Adipose tissue (tissue), 3 donors: ENCODE data around the gene GLT8D2. TPM values are rescaled to one million over a fixed set of nuclear protein-coding genes. Genes with fewer than 3 reads are reported as not detected.
"Not testable (repeated sequence)": the region's sequence is repeated elsewhere in the genome, so short reads cannot be mapped to it uniquely, and the experiment has no call there.

Experiments
- H3K27ac ChIP-seq: one replicate; pipeline ENCODE4 v1.5.1; 2013; ENCODE audit warnings: low read depth, low read length
- WGBS, 3 donors: extraction: QIAGEN DNeasy Blood & Tissue Kit; methylation state at CpG; one replicate each; pipeline ENCODE4 v1.1.7; 2013; 5-methylcytosine and 5-hydroxymethylcytosine counted together
- polyA plus RNA-seq, 3 donors: library from polyadenylated mRNA; stranded (reverse); fragments of 200-250 nt; gene quantifications; one replicate each; pipeline ENCODE4 v1.2.3, GENCODE V29; 2013
- donor health status: healthy with polysubstance abuse.
- donor health status: Bipolar disorder and iron deficiency.
- donor health status: healthy.

Gene GLT8D2
- polyA plus RNA-seq, 3 donors = 1.0 to 29.4 (median 7.1) TPM

DNA sequence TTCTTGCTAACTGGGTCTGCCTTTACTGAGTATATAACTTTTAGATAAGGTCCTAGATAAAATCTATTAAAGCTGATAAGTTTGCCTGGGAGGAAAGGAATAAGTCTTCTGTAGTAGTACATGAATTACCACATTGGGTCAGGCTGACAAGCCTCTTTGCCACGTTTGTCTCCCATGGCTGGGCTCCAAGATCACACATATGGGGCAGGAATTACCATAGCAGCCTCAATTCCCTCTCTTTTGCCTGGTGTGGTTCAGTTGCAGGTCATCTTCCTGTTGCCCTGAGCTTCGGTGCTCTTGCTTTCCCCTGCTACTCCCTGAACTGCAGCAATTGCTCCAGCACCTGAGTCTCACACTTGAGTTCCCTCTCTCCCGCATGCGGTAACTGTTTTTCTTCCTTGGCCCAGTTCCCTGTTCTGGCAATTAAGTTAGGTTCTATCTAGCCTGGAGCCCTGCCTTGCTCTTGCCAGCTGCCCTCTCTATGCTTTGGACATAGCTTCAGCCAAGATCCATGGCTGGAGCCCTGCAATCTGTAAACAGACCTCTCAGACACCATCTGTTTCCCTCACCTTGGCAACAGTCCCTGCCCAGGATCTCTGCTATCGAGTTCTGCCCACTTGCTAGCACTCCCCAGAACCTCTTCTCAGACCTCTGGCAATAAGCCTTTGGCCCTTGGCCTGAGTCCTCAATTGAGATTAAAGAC lies 5.8 kb upstream of the GLT8D2 start:
- 16 to 35% (median 26%) methylated on average over 5 of the region's 5 CpGs for WGBS, 3 donors
- no peak overlapping the region for H3K27ac ChIP-seq

DNA sequence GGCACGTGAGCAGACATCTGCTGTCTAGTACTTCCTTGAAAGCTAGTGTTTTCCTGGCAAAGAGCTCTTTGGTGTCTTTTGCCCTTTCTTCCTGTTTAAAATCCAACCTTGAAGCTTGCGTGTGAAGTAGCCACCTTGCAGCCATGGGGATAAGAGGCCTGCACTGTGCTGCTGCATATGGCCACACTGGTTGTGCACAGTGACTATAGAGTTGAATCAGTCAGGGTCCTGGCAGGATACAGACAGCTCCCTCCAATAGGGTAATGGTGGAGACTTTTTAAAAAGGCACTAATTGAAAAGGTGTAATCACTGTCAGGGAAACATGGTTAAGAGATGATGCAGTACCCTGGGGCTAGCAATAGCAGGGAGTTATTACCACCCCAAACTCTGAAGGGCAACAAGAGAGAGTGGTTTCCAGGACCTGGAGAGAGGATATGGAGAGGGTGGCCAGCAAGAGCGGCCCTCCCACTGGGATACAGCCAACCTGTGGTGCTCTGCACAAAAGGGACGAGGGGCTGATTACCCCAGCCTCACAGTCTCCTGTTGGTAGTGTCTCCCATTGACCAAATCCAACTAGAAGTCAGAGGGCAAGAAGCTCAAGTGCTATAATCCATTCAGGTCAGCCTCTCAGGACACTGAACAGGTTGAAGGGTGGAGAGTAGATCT lies 4.8 kb upstream of the GLT8D2 start:
- H3K27ac ChIP-seq = no peak overlapping the region
- WGBS, 3 donors = 67 to 89% (median 87%) methylated on average over 4 of the region's 4 CpGs

DNA sequence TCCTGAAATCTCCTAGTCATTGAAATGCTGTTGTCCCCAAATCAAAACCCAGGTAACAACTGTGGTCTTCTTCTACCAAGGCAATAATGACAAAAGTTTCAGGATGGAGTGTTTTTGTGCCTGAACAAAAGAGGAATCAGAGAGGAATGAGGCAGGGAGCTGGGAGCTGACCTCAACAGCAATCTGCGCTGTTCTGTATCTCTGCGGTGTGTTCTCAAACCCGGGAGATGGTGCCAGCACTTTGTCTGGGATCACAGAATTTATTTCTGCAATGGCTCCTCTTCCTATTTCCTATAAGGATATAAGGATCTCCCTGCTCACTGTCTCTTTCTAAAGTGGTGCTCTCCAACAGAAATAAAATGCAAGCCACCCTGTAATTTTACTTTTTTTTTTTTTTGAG lies 449 bp upstream of the GLT8D2 start:
- H3K27ac ChIP-seq = no peak overlapping the region
- 28 to 43% (median 39%) methylated on average over 3 of the region's 3 CpGs for WGBS, 3 donors

DNA sequence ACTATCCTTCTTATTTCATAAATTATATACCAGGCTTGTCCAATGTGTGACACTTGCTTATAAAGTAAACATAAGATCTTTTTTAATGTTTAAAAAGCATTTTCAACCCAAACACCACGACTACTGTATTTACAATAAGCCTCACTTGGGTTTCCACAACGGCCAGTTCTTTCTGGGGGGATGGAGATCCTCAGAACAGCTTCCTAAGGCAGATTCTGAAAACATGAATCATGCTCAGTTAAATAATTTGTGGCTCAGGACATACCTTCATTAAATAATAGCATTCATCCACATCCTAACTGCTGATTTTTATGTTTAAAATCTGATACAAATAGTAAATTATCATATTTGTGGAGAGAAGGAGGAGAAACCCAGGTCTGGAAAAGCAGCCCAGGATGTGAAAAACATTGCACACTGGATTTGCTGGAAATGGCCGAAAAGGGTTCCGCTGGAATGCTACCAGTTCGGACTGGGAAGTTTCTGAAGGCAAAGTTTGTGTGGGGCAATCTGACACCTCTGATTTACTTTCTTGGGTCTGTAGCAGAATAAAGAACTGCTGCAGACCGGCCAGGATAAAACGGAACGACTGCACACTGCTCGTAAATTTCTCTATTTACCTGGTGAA lies 597 bp downstream of the GLT8D2 start:
- WGBS, 3 donors = 20 to 33% (median 21%) methylated on average over 9 of the region's 9 CpGs
- no peak overlapping the region for H3K27ac ChIP-seq

DNA sequence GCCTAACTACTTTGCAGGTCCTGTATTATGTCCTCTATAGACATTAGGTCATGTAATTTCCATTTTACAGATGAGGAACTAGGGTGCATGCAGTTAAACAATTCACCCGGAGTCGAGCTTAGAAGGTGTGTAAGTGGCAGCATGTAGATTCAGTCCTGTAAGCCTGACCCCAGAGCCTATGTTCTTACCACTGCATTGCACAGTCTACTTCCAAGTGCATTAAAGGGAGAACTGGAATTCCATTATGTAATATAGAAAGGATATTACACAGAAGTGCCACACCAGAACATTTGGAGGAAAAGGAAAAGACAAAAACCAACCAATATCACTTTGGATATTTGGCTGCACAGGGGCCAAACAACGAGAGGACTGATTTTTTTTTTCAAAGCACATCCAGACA lies 1.2 kb downstream of the GLT8D2 start:
- 63 to 84% (median 71%) methylated on average over 3 of the region's 3 CpGs for WGBS, 3 donors
- no peak overlapping the region for H3K27ac ChIP-seq

DNA sequence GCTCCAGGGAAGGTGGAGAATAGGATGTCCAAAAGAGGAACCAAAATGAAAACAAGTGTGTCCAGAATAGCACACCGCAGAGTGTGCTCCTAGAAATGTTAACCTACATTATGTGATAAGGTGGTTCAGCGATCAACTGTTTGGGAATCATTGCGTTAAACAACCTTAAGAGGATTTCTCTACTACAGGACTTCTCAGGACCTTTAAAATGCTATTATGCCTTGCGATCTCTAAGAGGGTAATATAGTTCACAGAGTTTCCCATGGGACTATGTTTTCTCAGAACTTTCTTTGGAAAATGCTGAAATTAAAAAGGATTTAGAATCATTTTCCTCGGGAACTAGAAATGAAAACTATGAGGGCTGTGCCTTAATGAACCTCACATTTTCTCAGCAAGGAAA lies 1.8 kb downstream of the GLT8D2 start:
- no peak overlapping the region for H3K27ac ChIP-seq
- whole genome bisulfite sequencing, 3 donors = 74 to 81% (median 80%) methylated on average over 5 of the region's 5 CpGs

DNA sequence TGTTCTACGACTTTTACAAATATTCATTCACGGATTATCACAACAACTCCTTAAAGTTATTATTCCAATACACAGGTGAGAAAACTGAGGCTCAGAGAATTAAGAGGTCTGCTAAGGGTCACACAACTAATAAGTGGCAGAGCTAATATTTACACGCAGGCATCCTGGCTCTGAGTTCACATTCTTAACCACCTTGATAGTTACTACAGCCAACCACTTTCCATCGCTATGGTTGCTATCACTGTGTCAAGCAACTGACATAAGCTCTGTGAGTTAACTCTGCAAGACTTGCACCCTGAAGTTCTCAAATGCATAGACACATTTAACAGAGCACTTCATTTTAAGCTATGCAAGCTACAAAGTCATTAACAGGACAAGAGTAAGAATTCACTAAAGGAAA lies 3.7 kb downstream of the GLT8D2 start:
- WGBS, 3 donors = 80 to 94% (median 89%) methylated on average over 4 of the region's 4 CpGs
- no peak overlapping the region for H3K27ac ChIP-seq

DNA sequence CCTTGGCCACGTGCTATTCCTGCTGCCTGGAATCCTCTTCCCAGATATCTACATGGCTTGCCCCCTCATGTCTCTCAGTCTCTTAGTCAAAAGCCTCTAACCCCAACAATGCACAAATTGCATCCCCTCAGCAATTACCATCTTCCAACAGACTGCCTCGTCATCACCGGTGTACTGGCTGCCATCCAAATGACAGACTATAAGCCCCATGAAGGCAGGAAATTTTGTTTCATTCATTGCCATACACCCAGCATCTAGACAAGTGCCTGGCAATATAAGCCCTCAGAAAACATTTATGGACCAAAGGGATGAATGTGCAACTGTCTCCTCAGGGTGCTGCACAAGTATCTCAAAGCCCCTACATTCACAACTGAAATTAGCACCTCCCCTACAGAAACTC lies 5.8 kb downstream of the GLT8D2 start:
- WGBS, 3 donors = 89 to 95% (median 91%) methylated on average over 3 of the region's 3 CpGs

DNA sequence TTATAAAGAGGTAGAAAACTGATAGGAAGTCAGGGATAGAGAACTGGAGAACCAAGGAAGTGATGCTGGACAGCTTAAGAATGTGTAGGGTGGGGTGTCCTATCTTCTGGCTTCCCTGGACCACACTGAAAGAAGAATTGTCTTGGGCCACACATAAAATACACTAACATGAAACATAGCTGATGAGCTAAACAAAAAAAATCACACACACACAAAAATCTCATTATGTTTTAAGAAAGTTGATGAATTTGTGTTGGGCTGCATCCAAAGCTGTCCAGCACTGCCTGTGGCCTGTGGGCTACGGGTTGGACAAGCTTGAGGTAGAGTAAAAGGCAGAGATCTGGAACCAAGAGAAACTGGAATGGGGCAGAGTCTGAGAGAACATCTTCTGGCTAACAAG lies 7.4 kb downstream of the GLT8D2 start:
- WGBS, 3 donors = 86 to 96% (median 92%) methylated on average over 1 of the region's 1 CpG
- H3K27ac ChIP-seq = no peak overlapping the region

More for the DNA sequence above, 5.8 kb downstream of the GLT8D2 start:
- no peak overlapping the region for H3K27ac ChIP-seq

DNA sequence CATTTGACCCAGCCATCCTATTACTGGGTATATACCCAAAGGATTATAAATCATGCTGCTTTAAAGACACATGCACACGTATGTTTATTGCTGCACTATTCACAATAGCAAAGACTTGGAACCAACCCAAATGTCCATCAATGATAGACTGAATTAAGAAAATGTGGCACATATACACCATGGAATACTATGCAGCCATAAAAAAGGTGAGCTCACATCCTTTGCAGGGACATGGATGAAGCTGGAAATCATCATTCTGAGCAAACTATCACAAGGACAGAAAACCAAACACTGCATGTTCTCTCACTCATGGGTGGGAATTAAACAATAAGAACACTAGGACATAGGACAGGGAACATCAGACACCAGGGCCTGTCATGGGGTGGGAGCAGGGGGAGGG lies 10.2 kb downstream of the GLT8D2 start:
- not testable (repeated sequence) for H3K27ac ChIP-seq
- WGBS, 3 donors = 85 to 100% (median 89%) methylated on average over 1 of the region's 1 CpG

DNA sequence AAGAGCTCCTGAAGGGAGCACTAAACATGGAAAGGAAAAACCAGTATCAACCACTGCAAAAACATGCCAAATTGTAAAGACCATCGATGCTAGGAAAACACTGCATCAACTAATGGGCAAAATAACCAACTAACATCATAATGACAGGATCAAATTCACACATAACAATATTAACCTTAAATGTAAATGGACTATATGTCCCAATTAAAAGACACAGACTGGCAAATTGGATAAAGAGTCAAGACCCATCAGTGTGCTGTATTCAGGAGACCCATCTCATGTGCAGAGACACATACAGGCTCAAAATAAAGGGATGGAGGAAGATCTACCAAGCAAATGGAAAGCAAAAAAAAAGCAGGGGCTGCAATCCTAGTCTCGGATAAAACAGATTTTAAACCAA lies 13.8 kb downstream of the GLT8D2 start:
- not testable (repeated sequence) for H3K27ac ChIP-seq
- 85 to 98% (median 92%) methylated on average over 2 of the region's 2 CpGs for WGBS, 3 donors

DNA sequence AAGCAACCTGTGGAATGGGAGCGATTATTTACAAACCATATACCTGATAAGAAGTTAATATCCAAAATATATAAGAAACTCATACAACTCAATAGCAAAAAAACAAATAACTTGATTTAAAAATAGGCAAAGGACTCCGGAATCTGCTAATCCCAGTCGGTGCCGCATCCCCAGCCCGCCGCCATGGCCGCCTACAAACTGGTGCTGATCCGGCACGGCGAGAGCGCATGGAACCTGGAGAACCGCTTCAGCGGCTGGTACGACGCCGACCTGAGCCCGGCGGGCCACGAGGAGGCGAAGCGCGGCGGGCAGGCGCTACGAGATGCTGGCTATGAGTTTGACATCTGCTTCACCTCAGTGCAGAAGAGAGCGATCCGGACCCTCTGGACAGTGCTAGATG lies 19.4 kb downstream of the GLT8D2 start:
- 92 to 97% (median 94%) methylated on average over 8 to 10 of the region's 27 CpGs for WGBS, 3 donors
- H3K27ac ChIP-seq = not testable (repeated sequence)

DNA sequence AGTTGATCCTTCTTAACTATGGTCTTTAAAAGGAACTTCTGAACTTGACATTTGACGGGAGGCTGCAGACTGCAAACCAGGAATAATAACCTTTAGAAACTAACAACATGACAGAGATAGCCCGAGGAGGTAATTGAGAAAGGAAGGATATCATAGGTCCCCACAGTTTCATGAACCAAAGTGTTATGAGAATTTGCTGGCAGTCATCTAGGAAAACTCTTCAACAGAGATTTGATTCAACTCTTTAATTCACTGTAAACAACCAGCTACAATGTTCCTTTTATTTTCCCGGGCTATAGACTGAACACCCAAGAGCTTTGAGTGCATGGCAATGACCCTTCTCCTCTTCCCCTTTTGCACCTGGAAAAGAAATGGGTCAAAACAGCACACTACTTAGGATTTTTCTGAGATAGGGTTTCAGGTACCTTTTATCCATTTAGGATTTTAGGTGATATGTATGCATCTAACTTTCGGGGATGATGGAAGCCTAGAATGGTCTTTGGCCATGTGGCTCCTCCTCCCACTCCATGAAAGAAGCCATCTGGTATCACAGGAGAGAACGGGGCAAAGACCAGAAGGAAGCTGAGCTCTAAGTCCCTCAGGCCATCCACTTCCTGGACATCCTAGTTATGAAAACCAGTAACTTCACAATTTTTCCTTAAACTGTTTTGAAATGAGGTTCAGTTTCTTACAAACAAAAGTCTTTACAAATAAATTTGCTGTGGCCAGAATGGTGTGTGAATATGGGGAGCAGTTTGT lies 23.0 kb downstream of the GLT8D2 start:
- H3K27ac ChIP-seq = no peak overlapping the region
- WGBS, 3 donors = 56 to 66% (median 61%) methylated on average over 5 of the region's 5 CpGs

DNA sequence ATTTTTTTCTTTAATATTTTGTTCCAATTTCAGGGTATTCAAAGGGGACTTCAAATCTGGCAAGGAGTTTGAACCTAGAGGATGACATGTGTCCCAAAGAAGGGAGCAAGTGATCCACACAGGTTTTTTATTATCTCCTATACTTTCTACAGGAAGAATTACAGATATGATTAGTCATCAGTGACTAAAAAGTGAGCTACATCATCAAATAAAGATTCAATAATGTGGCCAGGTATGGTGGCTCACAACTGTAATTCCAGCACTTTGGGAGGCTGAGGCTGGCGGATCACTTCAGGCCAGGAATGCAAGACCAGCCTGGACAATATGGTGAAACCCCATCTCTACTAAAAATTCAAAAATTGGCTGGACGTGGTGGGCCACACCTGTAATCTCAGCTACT lies 24.2 kb downstream of the GLT8D2 start:
- WGBS, 3 donors = 93 to 96% (median 95%) methylated on average over 2 of the region's 2 CpGs
- H3K27ac ChIP-seq = no peak overlapping the region

DNA sequence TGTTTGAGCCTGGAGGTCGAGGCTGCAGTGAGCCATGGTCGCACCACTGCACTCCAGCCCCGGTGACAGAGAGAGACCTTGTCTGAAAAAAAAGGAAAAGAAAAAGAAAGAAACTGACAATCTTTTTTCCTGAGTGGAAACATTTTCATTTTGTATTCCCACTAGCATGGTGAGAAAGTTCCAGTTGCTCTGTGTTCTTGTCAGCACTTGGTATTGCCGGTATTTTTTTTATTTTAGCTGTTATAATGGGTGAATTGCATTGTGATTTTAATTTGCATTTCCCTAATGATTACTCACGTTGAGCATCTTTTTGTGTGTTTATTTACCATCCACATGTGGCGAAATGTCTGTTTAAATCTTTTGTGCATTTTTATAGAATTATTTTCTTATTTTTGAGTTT lies 25.6 kb downstream of the GLT8D2 start:
- 91 to 93% (median 93%) methylated on average over 6 of the region's 6 CpGs for WGBS, 3 donors
- no peak overlapping the region for H3K27ac ChIP-seq

DNA sequence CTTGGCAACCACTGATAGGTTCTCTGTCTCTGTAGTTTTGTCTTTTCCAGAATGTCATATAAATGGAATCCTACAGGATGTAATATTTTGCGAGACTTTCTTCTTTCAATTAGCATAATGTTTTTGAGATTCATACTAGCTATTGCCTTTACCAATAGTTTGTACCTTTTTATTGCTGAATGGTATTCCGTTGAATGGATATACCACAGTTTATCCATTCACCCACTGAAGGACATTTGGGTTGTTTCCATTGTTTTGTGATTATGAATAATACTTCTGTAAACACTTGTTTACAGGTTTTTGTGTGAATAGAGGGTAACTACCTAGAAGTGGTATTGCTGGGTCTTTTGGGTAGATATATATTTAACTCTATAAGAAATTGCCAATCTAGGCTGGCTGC lies 26.3 kb downstream of the GLT8D2 start:
- WGBS, 3 donors = 43 to 72% (median 64%) methylated on average over 2 of the region's 2 CpGs
- H3K27ac ChIP-seq = no peak overlapping the region

DNA sequence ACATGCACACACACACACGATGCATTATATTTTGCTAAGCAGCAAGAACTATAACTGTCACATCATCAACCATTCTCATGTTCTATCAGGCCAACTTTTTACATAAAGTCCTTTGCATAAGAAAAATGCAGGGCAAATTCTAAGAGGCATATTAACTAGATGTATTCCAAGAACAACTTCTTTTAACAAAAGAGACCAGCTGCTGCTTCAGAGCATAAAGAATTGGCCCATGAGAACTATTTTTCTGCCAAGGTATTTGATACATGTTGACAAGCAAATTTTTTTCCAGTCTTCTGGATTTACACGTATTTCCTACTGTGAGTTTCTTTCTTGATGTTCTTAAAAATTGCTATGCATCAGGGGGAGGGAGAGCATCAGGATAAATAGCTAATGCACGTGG lies 27.2 kb downstream of the GLT8D2 start:
- no peak overlapping the region for H3K27ac ChIP-seq
- 59 to 63% (median 61%) methylated on average over 3 of the region's 3 CpGs for WGBS, 3 donors

DNA sequence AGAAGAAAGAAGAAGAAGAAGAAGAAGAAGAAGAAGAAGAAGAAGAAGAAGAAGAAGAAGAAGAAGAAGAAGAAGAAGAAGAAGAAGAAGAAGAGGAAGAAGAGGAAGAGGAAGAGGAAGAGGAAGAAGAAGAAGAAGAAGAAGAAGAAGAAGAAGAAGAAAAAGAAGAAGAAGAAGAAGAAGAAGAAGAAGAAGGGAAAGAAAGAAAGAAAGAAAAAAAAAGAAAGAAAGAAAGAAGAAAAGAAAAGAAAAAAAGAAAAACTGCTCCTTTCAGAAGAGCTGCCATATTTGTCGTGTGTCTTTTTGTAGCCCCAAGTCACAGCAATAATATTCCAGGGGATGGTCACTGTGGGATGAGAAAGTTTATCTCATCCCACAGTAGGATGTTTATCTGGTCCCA lies 28.1 kb downstream of the GLT8D2 start:
- H3K27ac ChIP-seq = not testable (repeated sequence)
- 86 to 88% (median 88%) methylated on average over 1 of the region's 1 CpG for WGBS, 3 donors

DNA sequence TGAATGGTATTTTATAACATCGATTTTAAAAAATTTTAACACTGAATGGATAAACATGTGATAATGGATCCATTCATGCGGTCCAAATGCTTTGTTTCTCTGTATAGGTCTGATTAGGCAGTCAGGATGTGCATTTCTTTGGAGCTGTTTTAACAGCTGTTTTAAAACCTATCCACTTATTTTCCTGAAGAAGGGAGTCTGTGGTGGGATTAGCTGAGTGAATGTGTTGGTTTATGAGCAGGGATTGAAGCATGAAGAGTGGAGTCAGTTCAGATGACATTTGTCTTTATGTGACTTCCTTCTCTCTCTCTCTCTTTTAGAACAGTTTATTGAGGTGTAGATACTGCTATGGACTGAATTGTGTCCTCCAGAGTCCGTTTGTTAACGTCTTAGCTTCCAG lies 37.7 kb downstream of the GLT8D2 start:
- WGBS, 3 donors = 68 to 73% (median 72%) methylated on average over 4 of the region's 4 CpGs
- no peak overlapping the region for H3K27ac ChIP-seq
